ENCODE data around the gene SEMA3F.

The SEMA3F gene

GRCh38 chr3:50168791-50169190 lies 13.7 kb downstream of the SEMA3F start:
- no peak for TF ChIP-seq CTCF (conservative IDR thresholded peaks at IDR 0.05; ENCODE audit: control insufficient read depth, insufficient read depth, low read depth, low read length)
- no peak for DNase-seq (ENCODE audit: low read depth)
- no peak overlapping the region for H3K4me3 ChIP-seq (ENCODE audit: control insufficient read depth, low read depth, low read length)

- no peak overlapping the region for H3K4me3 ChIP-seq (ENCODE audit: control insufficient read depth, low read depth, low read length)
- DNase-seq (ENCODE audit: low read depth) = no peak
- TF ChIP-seq CTCF (conservative IDR thresholded peaks at IDR 0.05; ENCODE audit: control insufficient read depth, insufficient read depth, low read depth, low read length) = no peak
Observed at GRCh38 chr3:50169232-50169832, 14.2 kb downstream of the SEMA3F start.

GRCh38 chr3:50169858-50170257 lies 14.7 kb downstream of the SEMA3F start:
- DNase-seq (ENCODE audit: low read depth) = no peak
- no peak for TF ChIP-seq CTCF (conservative IDR thresholded peaks at IDR 0.05; ENCODE audit: control insufficient read depth, insufficient read depth, low read depth, low read length)
- no peak overlapping the region for H3K4me3 ChIP-seq (ENCODE audit: control insufficient read depth, low read depth, low read length)

GRCh38 chr3:50170689-50171088 lies 15.6 kb downstream of the SEMA3F start:
- TF ChIP-seq CTCF (conservative IDR thresholded peaks at IDR 0.05; ENCODE audit: control insufficient read depth, insufficient read depth, low read depth, low read length) = no peak
- peak; percentile 79 for DNase-seq (ENCODE audit: low read depth)

GRCh38 chr3:50171540-50172301 lies 16.6 kb downstream of the SEMA3F start:
- no peak for DNase-seq (ENCODE audit: low read depth)
- no peak overlapping the region for H3K4me3 ChIP-seq (ENCODE audit: control insufficient read depth, low read depth, low read length)
- TF ChIP-seq CTCF (conservative IDR thresholded peaks at IDR 0.05; ENCODE audit: control insufficient read depth, insufficient read depth, low read depth, low read length) = no peak

More at GRCh38 chr3:50170689-50171088, 15.6 kb downstream of the SEMA3F start:
- H3K4me3 ChIP-seq (ENCODE audit: control insufficient read depth, low read depth, low read length) = no peak overlapping the region

- H3K4me3 ChIP-seq (ENCODE audit: control insufficient read depth, low read depth, low read length) = no peak overlapping the region
- TF ChIP-seq CTCF (conservative IDR thresholded peaks at IDR 0.05; ENCODE audit: control insufficient read depth, insufficient read depth, low read depth, low read length) = no peak
- no peak for DNase-seq (ENCODE audit: low read depth)
Observed at GRCh38 chr3:50172626-50173220, 17.6 kb downstream of the SEMA3F start.
